GM18511 (cell line): ENCODE results near the gene PNLIP.

ENCODE experiments used
- ATAC-seq: cut with Tn5 transposase; IDR thresholded peaks from one replicate; pipeline ENCODE4 v1.9.1; 2021; ENCODE audit warnings: mild to moderate bottlenecking, moderate library complexity; ENCODE audit not compliant: unreplicated experiment

The PNLIP gene

DNA sequence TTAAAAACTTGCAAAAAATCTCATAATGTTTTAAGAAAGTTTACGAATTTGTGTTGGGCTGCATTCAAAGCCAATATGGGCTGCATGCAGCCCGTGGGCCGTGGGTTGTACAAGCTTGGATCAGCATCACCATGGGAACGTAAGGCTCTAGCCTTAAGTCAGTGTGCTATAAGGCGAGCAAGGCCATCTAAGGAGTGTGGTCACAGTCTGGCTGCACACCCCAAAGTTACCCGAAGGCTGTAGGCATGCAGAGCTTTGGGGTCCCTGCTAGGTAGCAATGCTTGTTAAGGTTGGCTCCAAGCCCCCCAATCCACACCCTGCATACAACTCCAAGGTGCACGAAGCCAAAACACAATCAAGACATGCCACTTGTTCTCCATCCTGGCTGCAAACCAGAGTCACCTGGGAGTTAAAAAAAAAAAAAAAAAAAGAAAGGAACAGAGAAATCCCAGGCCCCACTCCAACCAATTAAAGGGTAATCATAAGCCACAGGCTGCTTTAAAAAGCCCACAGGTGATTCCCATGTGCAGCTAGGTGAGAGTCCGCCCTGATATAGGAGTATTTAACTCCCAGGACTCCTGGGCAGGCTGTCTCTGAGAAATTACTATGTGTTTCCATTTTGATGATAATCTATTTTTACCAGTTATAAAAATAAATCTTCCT lies 66.5 kb downstream of the PNLIP start:
- no peak for ATAC-seq

DNA sequence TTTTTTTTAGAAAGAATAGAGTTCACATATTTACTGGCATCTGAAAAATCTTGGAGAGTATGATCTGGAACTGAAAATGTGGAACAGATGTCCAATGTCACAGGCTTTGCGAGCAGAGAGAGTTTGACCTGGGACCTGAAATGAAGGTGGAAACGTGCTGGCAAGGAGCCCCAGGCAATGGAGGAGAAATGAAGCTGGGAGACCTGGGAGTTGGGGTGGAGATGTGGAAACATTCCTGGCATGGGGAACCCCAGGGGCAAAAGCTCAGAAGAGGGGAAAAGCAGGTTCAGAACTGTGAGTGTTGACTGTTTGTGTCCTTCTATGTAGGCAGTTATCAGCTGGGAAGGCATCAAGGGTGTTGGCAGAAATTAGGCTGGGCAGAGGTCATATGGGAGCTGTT lies 67.7 kb downstream of the PNLIP start:
- no peak for ATAC-seq

DNA sequence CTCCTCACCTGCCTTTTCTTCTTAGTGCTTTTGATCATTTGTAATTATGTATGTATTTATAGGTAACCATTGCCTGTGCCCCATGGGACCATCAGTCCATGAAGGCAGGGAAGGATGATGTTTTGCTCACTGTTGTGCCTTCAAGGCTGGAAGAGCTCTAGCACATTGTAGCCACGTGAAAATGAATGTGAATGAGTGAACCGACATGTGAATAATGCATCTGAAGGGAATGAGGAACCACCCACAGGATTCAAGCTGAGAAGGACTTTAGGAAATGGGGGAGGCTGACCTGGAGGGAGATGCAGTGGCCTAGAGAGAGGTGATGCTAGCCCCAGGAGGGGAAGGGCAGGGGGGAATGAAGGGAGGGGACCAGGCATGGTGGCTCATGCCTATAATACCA lies 69.1 kb downstream of the PNLIP start:
- ATAC-seq: no peak

DNA sequence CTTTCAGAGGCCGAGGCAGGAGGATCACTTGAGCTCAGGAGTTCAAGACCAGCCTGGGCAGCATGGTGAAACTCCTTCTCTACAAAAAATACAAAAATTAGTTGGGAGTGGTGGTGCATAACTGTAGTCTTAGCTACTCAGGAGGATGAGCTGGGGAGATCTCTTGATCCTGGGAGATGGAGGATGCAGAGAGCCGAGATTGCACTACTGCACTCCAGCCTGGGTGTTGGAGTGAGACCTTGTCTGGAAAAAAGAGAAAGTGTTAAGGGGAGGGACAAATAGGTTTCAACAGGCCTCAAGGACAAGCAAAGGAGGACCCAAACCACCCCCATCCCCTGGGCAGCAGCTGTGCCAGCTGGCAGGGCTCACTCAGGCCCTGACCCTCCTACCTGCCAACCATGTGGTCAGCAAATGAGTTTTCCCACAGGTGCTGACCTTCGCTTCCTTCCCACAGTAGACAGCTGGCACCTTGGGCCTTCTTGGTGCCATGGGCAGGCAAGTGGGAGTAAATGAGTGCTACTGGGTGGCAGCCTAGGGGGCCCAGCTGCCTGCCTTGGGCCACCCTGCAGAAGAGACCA lies 69.6 kb downstream of the PNLIP start:
- ATAC-seq: no peak
